Panc1 (cell line): Measurements from ENCODE around the gene SKAP1.
"Not testable (repeated sequence)": the region's sequence is repeated elsewhere in the genome, so short reads cannot be mapped to it uniquely, and the experiment has no call there.

Source experiments
- CTCF ChIP-seq: fragments of 450-650 bp; IDR thresholded peaks from 2 replicates; pipeline ENCODE4 v1.5.1; 2017; ENCODE audit warnings: mild to moderate bottlenecking
- POLR2AphosphoS5 ChIP-seq: IDR thresholded peaks from 2 replicates; pipeline ENCODE4 v1.6.1; 2012; ENCODE audit warnings: mild to moderate bottlenecking, low read depth, low read length, moderate library complexity
- REST ChIP-seq, 2 experiments: IDR thresholded peaks; 2 replicates each; pipeline ENCODE4 v1.6.1; 2011 to 2012; ENCODE audit warnings: low read depth in 2 of 2, control low read depth in 1 of 2, low read length in 1 of 2, mild to moderate bottlenecking in 1 of 2, moderate library complexity in 1 of 2; ENCODE audit not compliant: insufficient read depth in 1 of 2
- TCF7L2 ChIP-seq: IDR thresholded peaks from 2 replicates; pipeline ENCODE4 v1.6.1; 2011; ENCODE audit warnings: mild to moderate bottlenecking, low read depth, low read length, inconsistent platforms

- TF ChIP-seq POLR2AphosphoS5; CTCF; REST (IDR thresholded peaks at IDR 0.05; ENCODE audit: insufficient read depth in 1 of 2, low read depth in 2 of 2, low read length in 1 of 2); TCF7L2: not testable (repeated sequence)
Measured at GRCh38 chr17:48360861-48361633, 69.0 kb downstream of the SKAP1 start.
